ENCODE results near the gene LAPTM4A.

GRCh38 chr2:20012282-20013125 is 38.9 kb downstream of the LAPTM4A start, which contains the start of gene MATN3:
- TF ChIP-seq POLR2A (IDR thresholded peaks at IDR 0.05) = no peak
- TF ChIP-seq, protein P1, sequence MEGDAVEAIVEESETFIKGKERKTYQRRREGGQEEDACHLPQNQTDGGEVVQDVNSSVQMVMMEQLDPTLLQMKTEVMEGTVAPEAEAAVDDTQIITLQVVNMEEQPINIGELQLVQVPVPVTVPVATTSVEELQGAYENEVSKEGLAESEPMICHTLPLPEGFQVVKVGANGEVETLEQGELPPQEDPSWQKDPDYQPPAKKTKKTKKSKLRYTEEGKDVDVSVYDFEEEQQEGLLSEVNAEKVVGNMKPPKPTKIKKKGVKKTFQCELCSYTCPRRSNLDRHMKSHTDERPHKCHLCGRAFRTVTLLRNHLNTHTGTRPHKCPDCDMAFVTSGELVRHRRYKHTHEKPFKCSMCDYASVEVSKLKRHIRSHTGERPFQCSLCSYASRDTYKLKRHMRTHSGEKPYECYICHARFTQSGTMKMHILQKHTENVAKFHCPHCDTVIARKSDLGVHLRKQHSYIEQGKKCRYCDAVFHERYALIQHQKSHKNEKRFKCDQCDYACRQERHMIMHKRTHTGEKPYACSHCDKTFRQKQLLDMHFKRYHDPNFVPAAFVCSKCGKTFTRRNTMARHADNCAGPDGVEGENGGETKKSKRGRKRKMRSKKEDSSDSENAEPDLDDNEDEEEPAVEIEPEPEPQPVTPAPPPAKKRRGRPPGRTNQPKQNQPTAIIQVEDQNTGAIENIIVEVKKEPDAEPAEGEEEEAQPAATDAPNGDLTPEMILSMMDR (IDR thresholded peaks at IDR 0.05) = no peak
